ENCODE data around the gene CASP2.

Gene CASP2

GRCh38 chr7:143341842-143342241 lies 53.7 kb downstream of the CASP2 start:
- no peak for DNase-seq

- no peak for DNase-seq
Observed at GRCh38 chr7:143343596-143343995, 55.4 kb downstream of the CASP2 start.

- peak; percentile 68 for DNase-seq
Observed at GRCh38 chr7:143345428-143345900, 57.3 kb downstream of the CASP2 start.

GRCh38 chr7:143346018-143346417 lies 57.9 kb downstream of the CASP2 start:
- no peak for DNase-seq

- no peak for DNase-seq
Observed at GRCh38 chr7:143347950-143348349, 59.8 kb downstream of the CASP2 start.

- DNase-seq: no peak
Observed at GRCh38 chr7:143351060-143351459, 62.9 kb downstream of the CASP2 start.

- DNase-seq: no peak
Observed at GRCh38 chr7:143351574-143351973, 63.4 kb downstream of the CASP2 start.

GRCh38 chr7:143352531-143353002 lies 64.4 kb downstream of the CASP2 start:
- no peak for DNase-seq

- no peak for DNase-seq
Observed at GRCh38 chr7:143354376-143354775, 66.2 kb downstream of the CASP2 start.

- DNase-seq: no peak
Observed at GRCh38 chr7:143354965-143355364, 66.8 kb downstream of the CASP2 start.

GRCh38 chr7:143355450-143356385 lies 67.6 kb downstream of the CASP2 start:
- no peak for DNase-seq

- DNase-seq: no peak
Observed at GRCh38 chr7:143356414-143357050, 68.4 kb downstream of the CASP2 start.

All from CD4-positive, alpha-beta T cell treated with Interleukin-17A for 1 hour (primary cell).